HT-29 (cell line): ENCODE results near the gene GRIA1. TPM values are rescaled to one million over a fixed set of nuclear protein-coding genes. Genes with fewer than 3 reads are reported as not detected.
"Not testable (repeated sequence)": the region's sequence is repeated elsewhere in the genome, so short reads cannot be mapped to it uniquely, and the experiment has no call there.

ENCODE experiments used
- DNase-seq: peaks from one replicate; pipeline ENCODE4 v3.0.0-alpha.2; 2015; ENCODE audit warnings: low spot score
- total RNA-seq: library from RNA; depleted of rRNA; stranded (reverse); fragments of >200 nt; shearing (Covaris generic); gene quantifications from 2 replicates; pipeline ENCODE4 v1.2.3, GENCODE V29; 2014

GRIA1 gene
- total RNA-seq, 1 experiment from 2014 or later, result not detected

GRCh38 chr5:153717287-153717686 is 226.8 kb downstream of the GRIA1 start:
- DNase-seq, result no peak

GRCh38 chr5:153718713-153719112 is 228.2 kb downstream of the GRIA1 start:
- DNase-seq, result no peak

GRCh38 chr5:153719324-153719723 is 228.9 kb downstream of the GRIA1 start:
- DNase-seq, result no peak

DNA sequence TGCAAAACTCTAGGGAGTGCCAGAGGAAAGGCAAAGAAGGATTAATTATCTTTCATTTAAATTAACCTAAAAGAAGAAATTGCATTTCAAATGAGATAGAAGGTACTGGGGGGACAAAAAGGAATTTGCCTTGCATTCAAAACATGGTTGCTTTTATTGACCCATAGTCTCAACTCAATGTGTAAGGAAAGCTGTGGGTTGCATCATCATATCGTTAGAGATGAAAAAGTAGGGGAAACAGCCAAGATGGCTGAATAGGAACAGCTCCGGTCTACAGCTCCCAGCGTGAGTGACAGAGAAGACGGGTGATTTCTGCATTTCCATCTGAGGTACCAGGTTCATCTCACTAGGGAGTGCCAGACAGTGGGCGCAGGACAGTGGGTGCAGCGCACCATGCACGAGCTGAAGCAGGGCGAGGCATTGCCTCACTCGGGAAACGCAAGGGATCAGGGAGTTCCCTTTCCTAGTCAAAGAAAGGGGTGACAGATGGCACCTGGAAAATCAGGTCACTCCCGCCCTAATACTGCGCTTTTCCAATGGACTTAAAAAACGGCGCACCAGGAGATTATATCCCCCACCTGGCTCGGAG is 232.6 kb downstream of the GRIA1 start:
- DNase-seq, result not testable (repeated sequence)

GRCh38 chr5:153742060-153742459 is 251.6 kb downstream of the GRIA1 start:
- DNase-seq, result no peak

DNA sequence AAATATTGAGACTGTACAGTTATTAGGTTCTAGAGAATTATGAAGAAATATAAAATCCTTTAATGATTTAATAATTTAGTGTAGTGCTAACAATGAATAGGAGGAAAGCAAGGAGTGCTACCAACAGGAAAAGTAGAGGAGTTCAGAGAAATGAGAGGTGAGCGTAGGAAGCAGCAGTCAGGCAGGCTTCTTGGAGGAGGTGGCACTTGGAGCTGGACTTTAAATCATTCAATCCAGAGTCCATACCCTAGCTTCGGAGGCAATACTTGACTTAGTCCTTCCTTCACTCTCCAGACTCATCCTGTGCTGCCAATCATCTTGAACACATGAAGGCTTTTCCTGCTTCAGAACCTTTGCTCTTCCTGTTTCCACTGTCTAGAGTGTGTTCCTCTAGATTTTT is 254.3 kb downstream of the GRIA1 start:
- DNase-seq, result no peak

DNA sequence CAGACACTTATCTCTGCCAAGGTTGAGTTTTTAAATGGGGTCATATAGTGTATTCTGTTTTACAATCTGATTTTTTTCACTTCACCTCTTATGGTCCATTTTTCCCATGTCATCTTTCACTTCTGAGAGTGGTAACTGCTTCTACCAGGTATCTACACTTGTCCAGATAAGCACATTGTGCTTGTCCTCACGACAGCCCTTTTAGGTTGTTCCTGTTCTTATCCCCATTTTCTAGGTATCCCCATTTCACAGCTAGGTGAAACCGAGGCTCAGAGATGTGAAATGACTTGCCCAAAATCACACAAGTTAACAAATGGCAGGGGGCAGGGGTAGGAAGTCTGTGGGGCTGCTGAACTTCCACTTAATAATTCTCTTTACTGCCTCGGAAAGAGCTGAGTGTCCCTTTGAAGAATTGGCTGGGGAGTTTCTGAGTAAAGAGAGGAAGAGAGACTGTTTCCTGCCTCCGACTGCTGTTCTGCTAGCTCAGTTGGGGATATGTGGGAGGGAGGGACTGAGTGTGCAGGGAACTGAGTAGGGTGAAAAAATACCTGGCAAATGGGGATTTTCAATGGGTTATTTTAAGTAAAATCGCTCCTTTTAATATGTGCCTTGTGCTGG is 255.4 kb downstream of the GRIA1 start:
- DNase-seq, result no peak

DNA sequence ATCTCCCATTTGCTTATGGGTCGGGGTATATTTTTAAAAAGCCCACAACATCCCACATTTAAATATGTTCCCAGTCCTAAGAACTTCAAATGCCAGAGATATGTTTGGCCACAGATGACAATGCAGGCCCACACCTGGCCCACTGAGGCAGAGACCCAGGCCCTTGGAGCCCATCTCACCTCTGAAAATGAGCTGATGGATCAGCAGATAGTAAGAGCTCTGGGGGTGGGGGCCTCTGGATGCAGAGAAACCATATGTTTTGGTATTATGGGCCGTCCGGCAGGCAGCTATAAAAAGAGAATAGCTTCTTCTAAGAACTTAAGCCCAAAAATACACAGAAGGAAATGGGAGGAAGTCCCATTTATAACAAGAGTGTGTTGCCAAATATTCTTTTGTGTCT is 256.0 kb downstream of the GRIA1 start:
- DNase-seq, result no peak

DNA sequence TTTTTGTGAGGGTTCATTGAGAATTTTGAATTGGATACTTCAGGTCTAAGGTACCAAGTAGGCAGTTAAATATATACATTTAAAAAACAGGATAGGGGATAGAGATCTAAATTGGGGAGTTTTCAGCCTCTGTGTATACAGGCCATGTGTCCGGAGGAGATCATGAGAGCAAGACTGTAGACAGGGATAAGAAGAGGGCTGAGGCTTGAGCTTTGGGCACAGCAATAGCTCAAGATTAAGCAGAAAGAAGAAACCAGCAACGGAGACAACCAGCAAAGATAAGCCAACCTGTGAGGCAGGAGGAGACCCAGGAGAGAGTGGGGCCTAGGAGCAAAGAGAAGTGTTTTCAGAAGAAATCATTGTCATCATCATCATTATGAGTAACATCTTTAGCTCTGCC is 258.4 kb downstream of the GRIA1 start:
- no peak for DNase-seq

DNA sequence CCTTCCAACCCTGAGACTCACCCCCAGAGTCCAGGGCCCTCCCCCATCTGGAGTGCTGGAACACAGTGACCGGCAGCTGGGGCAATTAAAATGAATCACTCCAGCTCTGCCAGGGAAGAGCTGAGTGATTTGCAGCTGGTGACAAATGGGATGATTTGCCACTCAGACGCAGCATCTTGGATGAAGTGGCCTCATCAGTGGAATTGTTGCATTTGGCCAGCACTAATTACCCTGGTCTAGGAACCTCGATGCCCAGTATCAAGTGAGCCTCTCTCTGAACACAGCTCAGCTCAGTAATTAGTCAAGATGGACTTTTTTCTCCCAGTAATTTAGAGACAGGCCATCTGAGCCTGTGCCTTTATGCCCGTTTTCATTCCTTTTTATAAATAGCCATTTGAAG is 259.5 kb downstream of the GRIA1 start:
- DNase-seq, result no peak

GRCh38 chr5:153751251-153751650 is 260.8 kb downstream of the GRIA1 start:
- DNase-seq, result no peak

DNA sequence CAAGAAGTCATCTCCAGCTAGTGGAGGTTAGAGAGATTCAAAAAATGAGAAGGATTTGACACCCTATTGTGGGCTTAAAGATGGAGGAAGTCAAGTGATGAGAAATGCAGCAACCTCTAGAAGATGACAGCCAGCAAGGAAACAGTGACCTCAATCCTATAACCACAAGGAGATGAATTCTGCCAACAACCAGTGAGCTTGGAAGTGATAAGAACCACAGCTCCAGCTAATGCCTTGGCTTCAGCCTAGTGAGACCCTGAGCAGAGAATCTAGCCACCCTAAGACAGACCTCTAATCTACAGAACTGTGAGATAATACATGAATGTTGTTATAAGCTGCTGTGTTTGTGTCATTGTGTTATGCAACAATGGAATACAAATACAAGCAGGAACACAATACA is 262.4 kb downstream of the GRIA1 start:
- no peak for DNase-seq

DNA sequence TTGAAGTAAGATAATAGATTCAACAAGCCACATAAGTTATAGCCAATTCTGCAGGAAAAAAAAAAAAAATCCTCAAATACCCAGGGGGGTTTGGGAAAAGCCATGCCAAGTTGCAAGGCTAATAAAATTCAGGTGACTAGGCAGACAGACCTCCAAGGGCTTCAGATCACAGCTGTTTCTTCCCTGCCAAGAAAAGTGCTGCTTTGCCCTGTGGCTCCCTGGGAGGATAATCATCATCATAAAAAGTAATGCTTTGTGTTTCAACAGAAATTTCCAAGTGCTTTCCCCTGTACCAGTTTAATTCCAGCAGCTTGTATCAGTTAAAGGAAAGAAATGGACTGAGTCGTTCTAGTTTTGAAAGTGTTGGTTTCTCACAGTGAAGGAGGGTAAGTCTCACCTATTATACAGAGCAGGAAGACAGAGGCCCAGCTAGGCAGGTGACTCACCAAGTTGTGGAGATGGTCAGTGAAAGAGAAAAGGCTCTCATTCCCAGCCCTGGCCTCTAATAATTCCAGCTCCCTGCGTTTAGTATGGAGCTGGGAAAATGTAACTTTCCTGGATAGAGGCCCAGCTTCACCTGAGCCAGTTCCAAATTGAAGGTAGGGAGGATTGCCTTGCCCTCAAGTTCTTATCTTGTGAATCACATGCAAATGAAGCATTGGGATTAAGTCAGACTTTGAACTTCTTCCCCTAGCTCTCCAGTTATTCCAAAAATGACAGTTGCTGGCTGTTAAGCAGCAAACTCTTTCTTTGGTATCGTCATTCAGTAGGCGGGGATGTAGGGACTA is 263.4 kb downstream of the GRIA1 start:
- no peak for DNase-seq

GRCh38 chr5:153755913-153756500 is 265.5 kb downstream of the GRIA1 start:
- DNase-seq, result no peak

DNA sequence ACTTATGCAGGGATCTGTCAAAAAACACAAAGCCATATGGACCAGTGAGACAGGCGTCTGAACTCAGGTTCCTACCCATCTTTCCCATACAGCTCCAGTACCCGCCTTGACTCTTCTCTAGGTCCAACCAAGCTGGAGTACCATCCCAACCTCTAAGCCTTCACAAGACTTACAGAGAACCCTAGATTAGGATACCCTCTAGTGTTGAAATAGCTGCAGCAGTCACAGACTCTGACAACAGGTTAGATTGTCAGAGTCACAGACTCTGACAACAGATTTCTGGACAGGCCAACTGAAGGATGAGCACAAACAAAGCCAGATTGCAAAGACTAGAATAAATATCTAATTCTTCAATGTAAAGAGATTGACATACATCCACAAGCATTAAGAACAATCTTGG is 266.1 kb downstream of the GRIA1 start:
- no peak for DNase-seq

DNA sequence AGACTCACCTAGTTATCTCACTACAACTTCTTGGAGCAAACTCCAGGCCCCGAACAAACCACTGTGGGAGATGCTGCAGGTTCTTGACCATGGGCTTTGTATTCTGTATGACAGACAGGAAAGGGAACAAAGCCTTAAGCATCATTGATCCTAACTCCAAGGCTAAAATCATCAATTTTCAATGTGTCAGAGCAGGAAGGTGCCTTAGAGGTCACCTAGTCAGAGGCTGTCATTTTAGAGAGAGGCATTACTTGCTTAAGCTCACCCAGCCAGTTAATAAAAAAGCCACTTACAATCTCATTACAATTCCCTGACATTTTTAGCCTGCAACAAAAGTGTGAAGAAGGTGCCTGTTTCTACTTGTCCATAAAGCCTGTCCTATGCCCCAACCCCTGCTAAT is 275.5 kb downstream of the GRIA1 start:
- no peak for DNase-seq

GRCh38 chr5:153767221-153768188 is 277.0 kb downstream of the GRIA1 start:
- DNase-seq, result no peak

- no peak for DNase-seq
Measured at GRCh38 chr5:153770066-153770465, 279.6 kb downstream of the GRIA1 start.

DNA sequence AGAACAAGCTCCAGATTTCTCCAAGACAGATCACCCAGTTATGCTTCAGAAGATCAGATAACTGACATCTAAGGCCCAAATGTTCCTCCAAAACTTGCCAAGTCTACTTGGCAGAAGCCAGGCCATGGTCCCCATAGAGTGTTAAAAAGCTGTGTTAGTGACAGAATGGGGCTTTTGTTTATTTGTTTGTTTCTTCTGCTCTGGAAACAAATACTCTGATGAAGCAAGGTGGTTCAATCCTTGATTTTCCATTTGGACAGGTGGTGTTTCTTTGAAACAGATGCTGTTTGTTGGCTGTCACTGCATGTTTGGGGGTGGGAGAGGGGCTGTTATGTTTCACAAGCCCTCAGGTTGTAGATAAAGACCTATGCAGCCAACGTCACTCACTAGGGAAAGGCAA is 284.2 kb downstream of the GRIA1 start:
- no peak for DNase-seq

GRCh38 chr5:153775923-153776322 is 285.5 kb downstream of the GRIA1 start:
- no peak for DNase-seq
